Prostate gland (tissue), 2 donors: ENCODE measurements around the gene RMND5A. TPM values are rescaled to one million over a fixed set of nuclear protein-coding genes. Genes with fewer than 3 reads are reported as not detected.

Experiments
- DNase-seq: peaks from one replicate; pipeline ENCODE4 v3.0.0-alpha.2; 2019; ENCODE audit warnings: low spot score
- H3K27ac ChIP-seq, 2 donors: fragments of 200-600 bp; sonication (generic); 2 replicates each; pipeline ENCODE4 v1.5.1; 2017 to 2019
- H3K27me3 ChIP-seq: fragments of 200-600 bp; sonication (generic); replicated peaks from 2 replicates; pipeline ENCODE4 v1.5.1; 2019; ENCODE audit not compliant: insufficient read depth
- H3K36me3 ChIP-seq, 2 donors: fragments of 200-600 bp; sonication (generic); 1 replicate in 1 of 2; 2 replicates in 1 of 2; pipeline versions ENCODE4 v1.5.1 to v1.8.1; 2017 to 2019
- H3K4me1 ChIP-seq: fragments of 200-600 bp; sonication (generic); replicated peaks from 2 replicates; pipeline ENCODE4 v1.5.1; 2019
- H3K4me3 ChIP-seq, 2 donors: fragments of 200-600 bp; sonication (generic); 2 replicates each; pipeline ENCODE4 v1.5.1; 2017 to 2019
- H3K9me3 ChIP-seq: fragments of 200-600 bp; sonication (generic); 2 replicates; pipeline ENCODE4 v1.5.1; 2017
- CTCF ChIP-seq, 4 experiments: fragments of 200-600 bp in 2 of 4; fragments of 450-650 bp in 2 of 4; sonication (generic) in 2 of 4; IDR thresholded peaks; 1 replicate in 3 of 4; 2 replicates in 1 of 4; pipeline ENCODE4 v1.5.1; 2016 to 2019; ENCODE audit warnings: antibody characterized with exemption in 4 of 4, mild to moderate bottlenecking in 2 of 4, moderate library complexity in 2 of 4
- POLR2A ChIP-seq: fragments of 450-650 bp; IDR thresholded peaks from one replicate; pipeline ENCODE4 v1.6.1; 2016; ENCODE audit warnings: antibody characterized with exemption, mild to moderate bottlenecking
- POLR2AphosphoS5 ChIP-seq: sonication (generic); formaldehyde crosslinking; IDR thresholded peaks from one replicate; pipeline ENCODE4 v1.6.1; 2017; ENCODE audit warnings: antibody characterized with exemption
- WGBS: methylation state at CpG from one replicate; pipeline ENCODE4 v1.1.5; 2018; 5-methylcytosine and 5-hydroxymethylcytosine counted together
- intact Hi-C: fragments of 100-400 bp; cut with DNase I; formaldehyde crosslinking; loops from one replicate; pipeline ENCODE4 v1.14.2; 2022
- total RNA-seq, 2 donors: library from RNA; depleted of rRNA; stranded (reverse); fragments of >200 nt; gene quantifications; one replicate each; pipeline ENCODE4 v1.1.0, GENCODE V29; 2016

Gene RMND5A
- total RNA-seq, 2 donors from 2014 or later: 37.1 to 42.9 TPM

GRCh38 chr2:86673986-86674670 lies 46.0 kb upstream of the RMND5A start:
- WGBS: 50% methylated on average over 1 of the region's 1 CpG
- no peaks in the 10 kb centered on the region for H3K27me3 ChIP-seq
- H3K9me3 ChIP-seq: no peaks in the 10 kb centered on the region
- peak overlapping the region; percentile 24 to 72 for H3K27ac ChIP-seq
- TF ChIP-seq POLR2AphosphoS5 (peak; percentile 71), POLR2A (no peak)
- no peaks in the 10 kb centered on the region for H3K36me3 ChIP-seq
- peak; percentile 48 for DNase-seq
- peaks cover 5% of the 10 kb centered on the region for H3K4me1 ChIP-seq
- intact Hi-C loops: no loop called here
- no peak overlapping the region for H3K4me3 ChIP-seq

GRCh38 chr2:86675104-86675503 lies 45.0 kb upstream of the RMND5A start:
- no peaks in the 10 kb centered on the region for H3K36me3 ChIP-seq
- H3K9me3 ChIP-seq: no peaks in the 10 kb centered on the region
- TF ChIP-seq CTCF (IDR thresholded peaks at IDR 0.05) (no peak), POLR2AphosphoS5 (peak; percentile 78)
- intact Hi-C loops: no loop called here
- H3K27ac ChIP-seq: peak overlapping the region; percentile 57 to 72
- H3K4me3 ChIP-seq: no peak overlapping the region
- peak; percentile 14 for DNase-seq
- peaks cover 5% of the 10 kb centered on the region for H3K4me1 ChIP-seq
- 15% methylated on average over 2 of the region's 2 CpGs for WGBS
- H3K27me3 ChIP-seq: no peaks in the 10 kb centered on the region

GRCh38 chr2:86675511-86676015 lies 44.5 kb upstream of the RMND5A start:
- H3K36me3 ChIP-seq: no peaks in the 10 kb centered on the region
- no peaks in the 10 kb centered on the region for H3K9me3 ChIP-seq
- DNase-seq: peak; percentile 30
- H3K27ac ChIP-seq: peak overlapping the region; percentile 57 to 72
- no peaks in the 10 kb centered on the region for H3K27me3 ChIP-seq
- H3K4me3 ChIP-seq: no peak overlapping the region
- TF ChIP-seq CTCF (IDR thresholded peaks at IDR 0.05): peak in 2 of 4 experiments; percentile 25 to 45
- TF ChIP-seq POLR2AphosphoS5: peak; percentile 1
- TF ChIP-seq POLR2A: no peak
- intact Hi-C loops: no loop called here
- 80% methylated on average over 3 of the region's 3 CpGs for WGBS
- H3K4me1 ChIP-seq: peaks cover 5% of the 10 kb centered on the region

GRCh38 chr2:86677816-86678215 lies 42.3 kb upstream of the RMND5A start:
- H3K36me3 ChIP-seq: no peaks in the 10 kb centered on the region
- TF ChIP-seq POLR2A (no peak), POLR2AphosphoS5 (no peak), CTCF (IDR thresholded peaks at IDR 0.05) (no peak)
- no peak overlapping the region for H3K27ac ChIP-seq
- H3K27me3 ChIP-seq: no peaks in the 10 kb centered on the region
- no peak for DNase-seq
- H3K4me3 ChIP-seq: no peak overlapping the region
- no peaks in the 10 kb centered on the region for H3K9me3 ChIP-seq
- peaks cover 5% of the 10 kb centered on the region for H3K4me1 ChIP-seq
- intact Hi-C loops: no loop called here

GRCh38 chr2:86679036-86679435 lies 41.1 kb upstream of the RMND5A start:
- no peak overlapping the region for H3K4me3 ChIP-seq
- H3K27me3 ChIP-seq: no peaks in the 10 kb centered on the region
- no peak overlapping the region for H3K27ac ChIP-seq
- intact Hi-C loops: no loop called here
- no peak for DNase-seq
- TF ChIP-seq POLR2AphosphoS5: no peak
- no peak for TF ChIP-seq CTCF (IDR thresholded peaks at IDR 0.05)
- TF ChIP-seq POLR2A: no peak
- H3K4me1 ChIP-seq: peaks cover 5% of the 10 kb centered on the region
- H3K9me3 ChIP-seq: no peaks in the 10 kb centered on the region
- no peaks in the 10 kb centered on the region for H3K36me3 ChIP-seq
